HT-29 (cell line): ENCODE data around the gene RAET1L. TPM values are rescaled to one million over a fixed set of nuclear protein-coding genes. Genes with fewer than 3 reads are reported as not detected.
"Not testable (repeated sequence)": the region's sequence is repeated elsewhere in the genome, so short reads cannot be mapped to it uniquely, and the experiment has no call there.

Source experiments
- DNase-seq: peaks from one replicate; pipeline ENCODE4 v3.0.0-alpha.2; 2015; ENCODE audit warnings: low spot score
- total RNA-seq: library from RNA; depleted of rRNA; stranded (reverse); fragments of >200 nt; shearing (Covaris generic); gene quantifications from 2 replicates; pipeline ENCODE4 v1.2.3, GENCODE V29; 2014; rRNA removed

Gene RAET1L, protein sequence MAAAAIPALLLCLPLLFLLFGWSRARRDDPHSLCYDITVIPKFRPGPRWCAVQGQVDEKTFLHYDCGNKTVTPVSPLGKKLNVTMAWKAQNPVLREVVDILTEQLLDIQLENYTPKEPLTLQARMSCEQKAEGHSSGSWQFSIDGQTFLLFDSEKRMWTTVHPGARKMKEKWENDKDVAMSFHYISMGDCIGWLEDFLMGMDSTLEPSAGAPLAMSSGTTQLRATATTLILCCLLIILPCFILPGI
- 1.2 and 1.5 TPM in 2 replicates for total RNA-seq

GRCh38 chr6:150025201-150025917, at the start of gene RAET1L:
Gene RAET1L, minus strand, starts transcription at chr6:150025532. Its CDS starts 61 bp downstream, at chr6:150025471.
- DNase-seq = peak; percentile 86

DNA sequence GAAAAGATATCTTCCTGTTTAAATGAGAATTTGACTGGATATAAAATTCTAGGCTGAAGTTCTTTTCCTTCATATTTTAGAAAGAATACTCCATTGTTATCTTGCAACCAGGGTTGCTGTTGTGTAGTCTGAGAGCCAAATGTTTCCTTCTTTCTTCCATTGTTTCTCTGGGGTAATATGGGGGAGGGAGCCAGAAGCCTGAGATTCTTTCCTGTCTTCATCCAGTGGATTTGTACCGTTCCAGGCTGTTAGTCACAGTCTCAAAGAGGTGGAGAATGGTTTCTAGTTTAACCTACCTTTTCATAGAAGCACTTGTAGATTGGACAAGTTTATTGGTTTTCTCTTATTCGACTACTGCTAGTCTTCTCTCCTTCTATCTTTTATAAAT, 49.7 kb upstream of the RAET1L start:
- no peak for DNase-seq

GRCh38 chr6:150074396-150075033, 49.2 kb upstream of the RAET1L start:
- DNase-seq = not testable (repeated sequence)

DNA sequence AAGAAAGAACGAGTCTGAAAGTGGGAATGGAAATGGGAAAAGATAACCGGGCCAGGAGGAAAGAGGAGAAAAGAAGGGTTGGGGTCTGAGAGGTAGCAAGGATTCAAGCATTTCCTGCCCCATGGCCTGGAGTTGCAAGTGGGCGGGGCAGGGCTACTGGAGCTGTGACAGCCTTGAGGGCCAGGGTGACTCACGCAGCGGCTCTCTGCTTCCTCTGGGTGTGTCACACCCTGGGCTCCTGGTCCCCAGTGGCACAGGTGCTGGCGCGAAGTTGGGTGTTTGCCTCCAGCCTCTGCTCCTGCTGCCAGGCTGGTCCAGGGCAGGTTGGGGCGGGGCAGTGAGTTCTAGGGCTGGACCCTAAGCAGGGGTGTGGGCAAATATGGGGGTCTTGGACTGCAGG, 46.9 kb upstream of the RAET1L start:
- peak; percentile 85 for DNase-seq

DNA sequence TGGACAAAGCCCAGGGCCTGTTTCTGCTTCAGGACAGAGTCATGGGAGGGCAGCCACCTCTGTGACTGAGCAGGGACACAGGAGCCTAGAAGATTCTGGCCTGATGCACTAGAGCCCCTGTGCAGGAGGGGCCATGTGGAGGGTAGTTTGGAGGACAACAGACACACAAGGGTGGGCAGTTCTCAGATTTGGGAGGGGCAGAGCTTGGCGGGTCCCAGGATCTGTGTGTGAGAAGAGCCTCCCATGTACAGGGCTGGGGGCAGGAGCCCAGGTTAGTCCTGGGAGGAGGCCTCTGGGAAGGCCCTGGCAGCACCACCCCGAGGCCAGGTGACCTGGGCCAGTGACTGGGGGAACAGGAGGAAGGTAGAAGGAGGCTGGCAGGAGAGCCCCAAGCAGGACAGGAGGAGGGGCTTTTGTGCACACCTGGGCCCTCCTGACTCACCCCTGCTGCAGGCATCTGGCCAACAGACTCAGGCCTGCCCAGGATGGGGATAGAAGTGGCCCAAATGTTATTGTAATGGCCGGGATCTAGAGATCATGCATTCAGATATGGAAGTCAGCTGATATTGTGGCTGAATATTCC, 45.0 kb upstream of the RAET1L start:
- DNase-seq = no peak

DNA sequence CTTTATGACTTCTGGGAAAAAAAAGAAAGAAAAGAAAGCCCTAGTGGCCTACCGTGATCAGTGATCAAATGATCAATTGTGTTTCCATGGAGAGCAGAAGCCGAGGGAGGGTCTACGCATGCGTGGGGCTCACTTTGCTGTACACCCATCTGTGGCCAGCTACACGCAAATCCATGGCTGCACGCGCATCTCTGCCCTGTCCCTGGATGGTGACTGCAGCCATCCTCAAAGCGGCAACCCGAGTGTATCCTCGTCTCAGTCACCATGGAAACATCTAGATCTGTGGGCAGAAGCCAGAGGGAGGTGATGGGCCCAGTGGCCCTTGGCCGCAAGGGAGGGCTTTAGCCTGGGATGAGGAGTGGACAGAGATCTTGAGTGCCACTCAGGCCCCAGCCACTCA, 44.4 kb upstream of the RAET1L start:
- DNase-seq = no peak

- DNase-seq = peak; percentile 91
Measured at GRCh38 chr6:150068720-150069648, 43.7 kb upstream of the RAET1L start, which contains the start of gene ULBP3. Gene ULBP3, minus strand, starts transcription at chr6:150069121. Its CDS starts 55 bp downstream, at chr6:150069066.

- DNase-seq = no peak
Measured at GRCh38 chr6:150068151-150068550, 42.8 kb upstream of the RAET1L start.

DNA sequence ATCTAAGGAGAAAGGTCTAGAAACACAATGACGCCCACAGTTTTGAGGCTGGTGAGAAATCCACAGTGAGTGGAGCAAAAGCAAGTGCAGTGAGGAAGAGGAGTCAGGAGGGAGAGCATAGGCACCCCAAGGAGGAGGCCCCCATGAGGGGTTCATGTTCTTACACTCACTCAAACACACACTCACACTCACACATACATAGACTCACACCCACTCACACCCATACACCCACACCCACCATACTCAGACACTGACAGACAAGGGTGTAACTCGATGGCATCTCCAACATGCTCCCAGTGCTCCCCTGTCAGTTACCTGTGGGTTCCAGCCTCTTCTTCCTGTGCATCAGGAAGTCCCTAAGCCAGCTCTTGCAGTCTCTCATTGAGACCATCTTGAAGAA, 39.8 kb upstream of the RAET1L start:
- no peak for DNase-seq

- no peak for DNase-seq
Measured at GRCh38 chr6:150063640-150064039, 38.3 kb upstream of the RAET1L start.

- not testable (repeated sequence) for DNase-seq
Measured at GRCh38 chr6:150059973-150060372, 34.6 kb upstream of the RAET1L start.

DNA sequence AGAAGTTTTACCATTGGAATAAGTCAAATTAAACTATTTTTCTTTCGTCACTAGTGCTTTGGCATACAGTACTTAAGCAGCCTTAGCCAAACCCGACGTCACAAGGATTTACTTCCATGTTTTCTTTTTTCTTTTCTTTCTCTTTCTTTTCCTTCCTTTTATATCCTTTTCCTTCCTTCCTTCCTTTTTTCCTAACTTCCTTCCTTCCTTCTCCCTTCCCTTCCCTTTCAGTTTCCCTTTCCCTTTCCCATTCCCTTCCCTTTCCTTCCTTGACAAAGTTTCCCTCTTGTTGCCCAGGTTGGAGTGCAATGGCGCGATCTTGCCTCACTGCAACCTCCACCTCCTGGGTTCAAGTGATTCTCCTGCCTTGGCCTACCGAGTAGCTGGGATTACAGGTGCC, 33.7 kb upstream of the RAET1L start:
- no peak for DNase-seq

DNA sequence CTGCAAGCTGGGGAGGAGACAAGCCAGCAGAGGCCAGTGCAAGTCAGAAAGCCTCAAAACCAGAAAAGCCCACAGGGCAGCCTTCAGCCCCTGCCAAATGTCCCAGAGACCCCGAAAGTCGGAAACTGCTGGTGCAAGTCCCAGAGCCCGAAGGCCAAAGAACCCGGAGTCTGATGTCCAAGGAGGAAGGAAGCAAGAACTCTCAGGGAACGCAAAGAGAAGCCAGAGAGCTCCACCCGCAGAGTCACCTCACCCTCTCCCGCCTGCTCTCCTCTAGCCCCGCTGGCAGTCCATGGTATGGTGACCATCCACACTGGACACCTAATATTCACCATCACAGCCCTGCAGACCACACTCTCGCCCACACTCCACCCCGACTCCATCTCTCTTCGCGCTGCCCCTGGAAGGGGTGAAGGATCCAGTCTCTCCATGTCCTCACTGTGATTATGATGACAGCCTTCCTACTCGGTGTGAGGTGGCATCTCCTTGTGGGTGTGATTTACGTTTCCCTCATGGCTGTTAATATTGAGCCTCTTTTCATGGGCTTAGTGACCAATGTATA, 33.0 kb upstream of the RAET1L start:
- no peak for DNase-seq

DNA sequence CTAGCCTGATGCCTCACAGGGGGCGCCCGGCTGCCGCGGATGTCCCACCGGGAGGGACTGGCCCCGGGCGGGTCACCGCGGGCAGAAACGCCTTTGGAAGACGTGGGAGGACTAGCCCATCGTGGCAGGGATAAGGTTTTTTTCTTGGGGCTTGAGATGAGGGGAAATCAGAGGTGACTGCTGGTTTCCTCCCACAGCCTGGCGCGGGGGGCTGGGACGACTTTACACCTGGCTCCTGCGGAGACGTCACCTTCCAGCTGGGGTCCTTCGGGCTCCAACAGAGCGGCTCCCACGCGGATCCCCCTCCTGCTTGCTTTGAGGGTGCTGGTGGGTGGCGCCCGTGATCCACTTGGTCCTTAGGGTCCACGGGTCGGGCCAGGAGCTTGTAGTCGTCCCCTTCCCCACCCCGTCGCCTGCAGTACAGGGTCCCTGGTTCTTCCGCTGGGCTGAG, 32.2 kb upstream of the RAET1L start:
- DNase-seq = no peak

GRCh38 chr6:150056916-150057315, 31.6 kb upstream of the RAET1L start:
- no peak for DNase-seq

- no peak for DNase-seq
Measured at GRCh38 chr6:150056156-150056555, 30.8 kb upstream of the RAET1L start.

GRCh38 chr6:150055131-150055530, 29.8 kb upstream of the RAET1L start:
- no peak for DNase-seq

DNA sequence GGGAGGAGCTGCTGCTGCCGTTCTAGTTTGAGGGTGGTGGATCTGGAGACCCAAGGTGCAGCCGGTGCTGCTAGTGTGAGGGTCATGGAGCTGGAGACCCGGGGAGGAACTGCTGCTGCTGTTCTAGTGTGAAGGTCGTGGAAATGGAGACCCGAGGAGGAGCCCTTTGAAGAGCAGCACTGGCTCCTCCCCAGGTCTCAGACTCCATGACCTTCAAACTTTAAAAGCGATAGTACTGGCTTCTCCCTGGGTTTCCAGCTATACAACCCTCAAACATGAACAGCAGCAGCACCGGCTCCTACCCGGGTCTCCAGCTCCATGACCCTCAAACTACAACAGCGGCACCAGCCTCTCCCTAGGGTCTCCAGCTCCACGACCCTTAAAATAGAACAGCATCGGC, 28.1 kb upstream of the RAET1L start:
- no peak for DNase-seq

DNA sequence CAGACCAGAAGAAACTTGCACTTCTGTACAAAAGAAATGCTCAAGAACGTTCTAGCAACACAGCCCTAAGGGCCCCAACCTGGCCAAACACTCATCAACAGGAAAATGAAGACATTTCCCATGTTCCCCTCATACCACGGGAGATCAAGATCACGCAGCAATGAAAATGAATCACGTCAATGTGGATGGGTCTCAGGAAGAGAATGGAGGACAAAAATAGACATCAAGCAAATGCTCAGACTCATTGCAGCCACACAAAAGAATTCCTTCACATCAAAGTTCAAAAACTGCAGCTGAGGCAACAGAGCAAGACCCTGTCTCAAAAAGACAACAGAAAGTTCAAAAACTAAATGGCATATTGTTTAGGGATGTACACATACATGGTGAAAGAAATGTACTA, 25.5 kb upstream of the RAET1L start:
- DNase-seq = no peak

GRCh38 chr6:150048099-150048498, 22.8 kb upstream of the RAET1L start:
- DNase-seq = no peak

GRCh38 chr6:150046943-150047342, 21.6 kb upstream of the RAET1L start:
- no peak for DNase-seq
